Left lobe of liver (tissue), 2 donors: Measurements from ENCODE around the gene EFNA5. TPM values are rescaled to one million over a fixed set of nuclear protein-coding genes. Genes with fewer than 3 reads are reported as not detected.

Experiments
- ATAC-seq: fragments of 200-7000 bp; cut with Tn5 transposase; one replicate; pipeline ENCODE4 v1.9.1; 2020; ENCODE audit warnings: mild to moderate bottlenecking, moderate library complexity
- DNase-seq: peaks from one replicate; pipeline ENCODE4 v3.0.0-alpha.2; 2020; ENCODE audit warnings: low spot score
- total RNA-seq: library from RNA; stranded (reverse); gene quantifications from one replicate; pipeline ENCODE4 v1.2.1, GENCODE V29; 2021
- donor health status: DM: no; HTN: no; CAD: no; lungs with moderate emphysema.
- donor health status: DM: no; HTN: yes; CAD: no.

Gene EFNA5
- total RNA-seq: 0.60 TPM

- DNase-seq: no peak
- ATAC-seq: peak; percentile 28
These were observed at the start of gene EFNA5 for GRCh38 chr5:107670932-107671741. EFNA5 (minus strand) TSS chr5:107670937.

- DNase-seq (no peak), ATAC-seq (no peak)
These were observed 48.4 kb upstream of the EFNA5 start for GRCh38 chr5:107719034-107719606.

GRCh38 chr5:107717816-107718215 is 47.1 kb upstream of the EFNA5 start:
- no peak for DNase-seq

GRCh38 chr5:107713228-107713627 is 42.5 kb upstream of the EFNA5 start:
- ATAC-seq: no peak
- DNase-seq: no peak

More at GRCh38 chr5:107717816-107718215, 47.1 kb upstream of the EFNA5 start:
- ATAC-seq: no peak

- no peak for ATAC-seq
These were observed 41.7 kb upstream of the EFNA5 start for GRCh38 chr5:107712359-107712870.

GRCh38 chr5:107705402-107706014 is 34.8 kb upstream of the EFNA5 start:
- no peak for ATAC-seq

More at GRCh38 chr5:107712359-107712870, 41.7 kb upstream of the EFNA5 start:
- DNase-seq: no peak

GRCh38 chr5:107704681-107705401 is 34.1 kb upstream of the EFNA5 start:
- DNase-seq: no peak
- ATAC-seq: no peak

More at GRCh38 chr5:107705402-107706014, 34.8 kb upstream of the EFNA5 start:
- DNase-seq: no peak

- ATAC-seq (no peak), DNase-seq (no peak)
These were observed 29.7 kb upstream of the EFNA5 start for GRCh38 chr5:107700481-107700880.

- DNase-seq (no peak), ATAC-seq (no peak)
These were observed 28.7 kb upstream of the EFNA5 start for GRCh38 chr5:107699425-107699824.

GRCh38 chr5:107698286-107698685 is 27.5 kb upstream of the EFNA5 start:
- DNase-seq (no peak), ATAC-seq (no peak)

- DNase-seq (no peak), ATAC-seq (no peak)
These were observed 25.8 kb upstream of the EFNA5 start for GRCh38 chr5:107696498-107696897.

- ATAC-seq: no peak
- no peak for DNase-seq
These were observed 25.3 kb upstream of the EFNA5 start for GRCh38 chr5:107696080-107696479.

- DNase-seq: no peak
- ATAC-seq: no peak
These were observed 17.2 kb upstream of the EFNA5 start for GRCh38 chr5:107687937-107688336.

GRCh38 chr5:107687404-107687803 is 16.7 kb upstream of the EFNA5 start:
- DNase-seq (no peak), ATAC-seq (no peak)

GRCh38 chr5:107682533-107682932 is 11.8 kb upstream of the EFNA5 start:
- no peak for ATAC-seq

GRCh38 chr5:107680799-107681198 is 10.1 kb upstream of the EFNA5 start:
- DNase-seq (no peak), ATAC-seq (peak; percentile 59)

More at GRCh38 chr5:107682533-107682932, 11.8 kb upstream of the EFNA5 start:
- DNase-seq: no peak

- ATAC-seq (no peak), DNase-seq (no peak)
These were observed 9.4 kb upstream of the EFNA5 start for GRCh38 chr5:107680099-107680498.

- DNase-seq (no peak), ATAC-seq (no peak)
These were observed 6.0 kb upstream of the EFNA5 start for GRCh38 chr5:107676702-107677101.

- ATAC-seq: no peak
- DNase-seq: no peak
These were observed 4.5 kb upstream of the EFNA5 start for GRCh38 chr5:107675201-107675600.

- no peak for DNase-seq
- ATAC-seq: no peak
These were observed 3.9 kb upstream of the EFNA5 start for GRCh38 chr5:107674655-107675054.
